B cell (primary cell): ENCODE data around the gene PRDM10.

ENCODE experiments used
- EZH2 ChIP-seq: IDR thresholded peaks from 2 replicates; pipeline ENCODE4 v1.6.1; 2012; ENCODE audit warnings: borderline replicate concordance, low read depth, mild to moderate bottlenecking, moderate library complexity, low read length; ENCODE audit not compliant: insufficient read depth, poor library complexity, severe bottlenecking
- TF ChIP-seq, protein P1 (sequence below): fragments of 200-600 bp; IDR thresholded peaks from one replicate; pipeline ENCODE4 v1.8.0; 2022; ENCODE audit warnings: antibody characterized with exemption, mild to moderate bottlenecking

DNA sequence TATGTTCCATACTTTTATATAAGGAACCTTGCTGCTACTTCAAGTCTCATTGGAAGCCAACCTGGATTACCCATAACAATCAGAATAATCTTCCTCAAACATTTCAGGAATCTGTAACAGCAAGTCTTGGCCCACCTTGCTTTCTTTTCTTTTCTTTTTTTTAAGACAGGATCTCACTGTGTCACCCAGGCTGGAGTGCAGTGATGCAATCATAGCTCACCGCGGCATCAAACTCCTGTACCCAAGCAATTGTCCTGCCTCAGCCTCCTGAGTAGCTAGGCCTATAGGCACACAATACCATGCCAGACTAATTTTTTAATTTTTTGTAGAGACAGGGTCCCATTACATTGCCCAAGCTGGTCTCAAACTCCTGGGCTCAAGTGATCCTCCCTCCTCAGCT lies 29.3 kb upstream of the PRDM10 start:
- TF ChIP-seq EZH2, result no peak
- TF ChIP-seq, protein P1, sequence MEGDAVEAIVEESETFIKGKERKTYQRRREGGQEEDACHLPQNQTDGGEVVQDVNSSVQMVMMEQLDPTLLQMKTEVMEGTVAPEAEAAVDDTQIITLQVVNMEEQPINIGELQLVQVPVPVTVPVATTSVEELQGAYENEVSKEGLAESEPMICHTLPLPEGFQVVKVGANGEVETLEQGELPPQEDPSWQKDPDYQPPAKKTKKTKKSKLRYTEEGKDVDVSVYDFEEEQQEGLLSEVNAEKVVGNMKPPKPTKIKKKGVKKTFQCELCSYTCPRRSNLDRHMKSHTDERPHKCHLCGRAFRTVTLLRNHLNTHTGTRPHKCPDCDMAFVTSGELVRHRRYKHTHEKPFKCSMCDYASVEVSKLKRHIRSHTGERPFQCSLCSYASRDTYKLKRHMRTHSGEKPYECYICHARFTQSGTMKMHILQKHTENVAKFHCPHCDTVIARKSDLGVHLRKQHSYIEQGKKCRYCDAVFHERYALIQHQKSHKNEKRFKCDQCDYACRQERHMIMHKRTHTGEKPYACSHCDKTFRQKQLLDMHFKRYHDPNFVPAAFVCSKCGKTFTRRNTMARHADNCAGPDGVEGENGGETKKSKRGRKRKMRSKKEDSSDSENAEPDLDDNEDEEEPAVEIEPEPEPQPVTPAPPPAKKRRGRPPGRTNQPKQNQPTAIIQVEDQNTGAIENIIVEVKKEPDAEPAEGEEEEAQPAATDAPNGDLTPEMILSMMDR, result no peak
